ENCODE data around the gene ZNF827. TPM values are rescaled to one million over a fixed set of nuclear protein-coding genes. Genes with fewer than 3 reads are reported as not detected.

ZNF827 gene
- total and polyA plus RNA-seq, 2 of the 8 experiments (the other 6 are each of a cell fraction or from before 2014, with no cell fraction given) = 25.3 to 26.2 TPM

- H3K18ac ChIP-seq (ENCODE audit: extremely low read depth, low read length) = no peak overlapping the region
- H3K27me3 ChIP-seq (replicated peaks in 1 of 4; ENCODE audit: control insufficient read depth in 3 of 4, extremely low read depth in 1 of 4, insufficient read depth in 3 of 4, low read length in 3 of 4) = no peaks in the 10 kb centered on the region
- no peak overlapping the region for H2BK12ac ChIP-seq (ENCODE audit: low read depth, low read length)
- peaks cover 0 to 2% (median 0%) of the 10 kb centered on the region in 4 experiments; a peak in 2 of 7 replicates for H3K4me1 ChIP-seq (replicated peaks in 1 of 4; ENCODE audit: control insufficient read depth in 3 of 4, insufficient read depth in 4 of 4, low read length in 3 of 4)
- no peaks in the 10 kb centered on the region for H3K79me1 ChIP-seq (ENCODE audit: low read depth, low read length)
- H3K4me3 ChIP-seq (ENCODE audit: extremely low read depth in 1 of 4, insufficient read depth in 2 of 4, low read depth in 3 of 4, low read length in 4 of 4) = no peak overlapping the region
- no peak overlapping the region for H2BK20ac ChIP-seq (ENCODE audit: low read length)
- H4K91ac ChIP-seq (replicated peaks; ENCODE audit: insufficient read length, low read length) = no peak overlapping the region
- ChIA-PET CTCF (ENCODE audit: partially characterized antibody) (interaction anchor here (1.0 kb wide), 1 partner anchor 22 kb away, joined by 3 read pairs; no protein-coding TSS in a partner anchor), POLR2A (ENCODE audit: partially characterized antibody) (interaction anchor here (0.9 kb wide), 1 partner anchor 13 kb away, joined by 3 read pairs; no protein-coding TSS in a partner anchor)
- no peak overlapping the region for H2AK5ac ChIP-seq (ENCODE audit: low read depth, low read length)
- no peak overlapping the region for H4K8ac ChIP-seq (ENCODE audit: extremely low read depth, insufficient read depth, low read length)
- H2BK15ac ChIP-seq (ENCODE audit: low read length) = no peak overlapping the region
- H3K23ac ChIP-seq (ENCODE audit: insufficient read length) = no peak overlapping the region
- no peak overlapping the region for H3K4ac ChIP-seq (replicated peaks; ENCODE audit: insufficient read length, low read depth, low read length)
- DNase-seq (ENCODE audit: low read depth in 1 of 2, low spot score in 2 of 2) (no peak), FAIRE-seq (no peak)
- no peaks in the 10 kb centered on the region; the same call in 1 of the 2 replicates for H3K23me2 ChIP-seq (ENCODE audit: low read depth, low read length)
- TF ChIP-seq SUZ12 (IDR thresholded peaks at IDR 0.05; ENCODE audit: low read length) (no peak), PHF8 (conservative IDR thresholded peaks at IDR 0.05; ENCODE audit: low read depth, low read length) (no peak), GTF2F1 (IDR thresholded peaks at IDR 0.05; ENCODE audit: borderline replicate concordance, low read depth, low read length) (no peak), KDM1A (IDR thresholded peaks at IDR 0.05; ENCODE audit: borderline replicate concordance, low read length) (no peak), JUN (IDR thresholded peaks at IDR 0.05; ENCODE audit: low read depth, low read length) (no peak), ASH2L (IDR thresholded peaks at IDR 0.05; ENCODE audit: low read length) (no peak)
- H4K20me1 ChIP-seq (replicated peaks in 1 of 2; ENCODE audit: control insufficient read depth in 1 of 2, insufficient read depth in 2 of 2, low read length in 2 of 2) = no peaks in the 10 kb centered on the region
- WGBS, 2 experiments (ENCODE audit: extremely low coverage in 1 of 2, insufficient coverage in 1 of 2, insufficient read length in 1 of 2, insufficient replicate concordance in 2 of 2, low coverage in 1 of 2, low lambda C conversion rate in 2 of 2, missing lambda C conversion rate in 1 of 2) = 95% methylated on average over 4 of the region's 4 CpGs; no CpG with 5 or more reads in 1 of the 2 experiments
- no peaks in the 10 kb centered on the region for H3K9me3 ChIP-seq (ENCODE audit: insufficient read depth in 2 of 2, low read depth in 1 of 2, low read length in 1 of 2)
- H2BK120ac ChIP-seq (replicated peaks; ENCODE audit: low read depth, low read length) = no peak overlapping the region
- no peak overlapping the region for H2BK5ac ChIP-seq (ENCODE audit: low read depth, low read length)
- H3K36me3 ChIP-seq (ENCODE audit: control insufficient read depth in 2 of 4, insufficient read depth in 4 of 4, low read length in 3 of 4) = no peaks in the 10 kb centered on the region
- H3K14ac ChIP-seq (ENCODE audit: insufficient read length) = no peak overlapping the region
- no peak overlapping the region for H3K27ac ChIP-seq (ENCODE audit: low read depth, low read length)
- no peak overlapping the region for H3K4me2 ChIP-seq (ENCODE audit: insufficient read depth in 1 of 2, low read depth in 2 of 2, low read length in 2 of 2)
- H4K5ac ChIP-seq (ENCODE audit: insufficient read length, low read depth, low read length) = no peak overlapping the region
- H3K79me2 ChIP-seq (ENCODE audit: control insufficient read depth in 1 of 2, insufficient read depth in 2 of 2, low read length in 2 of 2) = no peaks in the 10 kb centered on the region
- no peak overlapping the region for H2AFZ ChIP-seq (ENCODE audit: low read length)
- no peak overlapping the region for H3K9ac ChIP-seq (replicated peaks in 1 of 4; ENCODE audit: extremely low read depth in 1 of 4, low read depth in 3 of 4, low read length in 3 of 4)
- no peak overlapping the region for H3K56ac ChIP-seq (replicated peaks; ENCODE audit: insufficient read length, low read depth, low read length)
Measured at GRCh38 chr4:145982791-145983190, 44.2 kb upstream of the ZNF827 start.

All from H1 (cell line).